Skeletal muscle tissue (tissue), 4 donors: ENCODE results near the gene IP6K1. TPM values are rescaled to one million over a fixed set of nuclear protein-coding genes. Genes with fewer than 3 reads are reported as not detected.

Experiments used
- H3K27ac ChIP-seq: one replicate; pipeline ENCODE4 v1.7.0; 2013; ENCODE audit warnings: mild to moderate bottlenecking, low read depth, low read length, inconsistent platforms
- H3K27me3 ChIP-seq, 3 donors: one replicate each; pipeline ENCODE4 v1.7.0; 2013; ENCODE audit warnings: low read length in 3 of 3; ENCODE audit not compliant: control insufficient read depth in 3 of 3, insufficient read depth in 3 of 3
- H3K36me3 ChIP-seq, 3 donors: one replicate each; pipeline ENCODE4 v1.7.0; 2013; ENCODE audit warnings: low read length in 3 of 3; ENCODE audit not compliant: control insufficient read depth in 3 of 3, insufficient read depth in 3 of 3
- H3K4me1 ChIP-seq, 3 donors: one replicate each; pipeline ENCODE4 v1.7.0; 2013; ENCODE audit warnings: low read length in 3 of 3, mild to moderate bottlenecking in 3 of 3; ENCODE audit not compliant: control insufficient read depth in 3 of 3, insufficient read depth in 3 of 3
- H3K4me3 ChIP-seq, 3 donors: one replicate each; pipeline ENCODE4 v1.7.0; 2013; ENCODE audit warnings: low read length in 3 of 3
- H3K9ac ChIP-seq, 3 donors: one replicate each; pipeline ENCODE4 v1.7.0; 2013; ENCODE audit warnings: low read length in 3 of 3, mild to moderate bottlenecking in 3 of 3, moderate library complexity in 2 of 3, low read depth in 1 of 3
- H3K9me3 ChIP-seq, 3 donors: one replicate each; pipeline ENCODE4 v1.7.0; 2013; ENCODE audit warnings: low read length in 3 of 3; ENCODE audit not compliant: control insufficient read depth in 3 of 3
- total RNA-seq: library from RNA; depleted of rRNA; stranded (reverse); fragments of >200 nt; gene quantifications from one replicate; pipeline ENCODE4 v1.2.3, GENCODE V29; 2014
- donor health status: Osteomylitis.

IP6K1 gene
- total RNA-seq, 1 donor from 2014 or later, result 23.5 TPM

DNA sequence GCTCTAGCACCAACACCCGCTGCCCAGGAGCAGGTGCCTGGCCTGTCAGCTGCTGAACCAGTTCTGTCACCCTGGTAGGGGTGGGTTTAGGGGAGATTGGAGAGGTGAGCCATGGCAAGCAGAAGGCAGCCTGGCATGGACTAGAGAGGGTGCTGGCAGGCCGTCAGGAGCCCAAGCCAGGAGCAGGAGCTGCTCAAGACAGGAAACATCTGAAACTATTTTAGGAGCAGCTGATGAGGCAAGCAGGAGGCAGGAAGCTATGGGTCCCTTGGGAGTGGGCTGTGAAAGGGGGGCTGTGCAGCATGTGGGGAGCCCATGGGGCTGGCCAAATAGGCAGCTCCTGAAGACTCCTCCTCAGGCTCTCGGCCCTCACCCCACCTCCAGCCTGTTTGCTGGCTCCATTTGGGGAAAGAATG lies 19.0 kb upstream of the IP6K1 start:
- H3K9me3 ChIP-seq, result no peaks in the 10 kb centered on the region
- peaks cover 4 to 7% (median 5%) of the 10 kb centered on the region in 3 donors for H3K36me3 ChIP-seq
- peaks cover 45 to 51% (median 48%) of the 10 kb centered on the region in 3 donors for H3K4me1 ChIP-seq
- H3K27me3 ChIP-seq, result no peaks in the 10 kb centered on the region
- peak overlapping the region; percentile 89 for H3K27ac ChIP-seq
- peak overlapping the region; percentile 75 to 94 (median 93) for H3K4me3 ChIP-seq
- peak overlapping the region; percentile 63 to 82 (median 64) for H3K9ac ChIP-seq

GRCh38 chr3:49804141-49805041 lies 18.0 kb upstream of the IP6K1 start:
- Histone ChIP-seq H3K27ac (peak overlapping the region; percentile 89), H3K4me3 (peak overlapping the region; percentile 75 to 94 (median 93)), H3K27me3 (no peaks in the 10 kb centered on the region), H3K36me3 (peaks cover 0 to 4% (median 3%) of the 10 kb centered on the region in 3 donors), H3K9ac (peak overlapping the region; percentile 63 to 87 (median 82)), H3K9me3 (no peaks in the 10 kb centered on the region), H3K4me1 (peaks cover 45 to 51% (median 48%) of the 10 kb centered on the region in 3 donors)

- Histone ChIP-seq H3K9ac (peak overlapping the region; percentile 81 to 87 (median 82)), H3K4me3 (peak overlapping the region; percentile 75 to 94 (median 93)), H3K9me3 (no peaks in the 10 kb centered on the region), H3K4me1 (peaks cover 45 to 51% (median 48%) of the 10 kb centered on the region in 3 donors), H3K27ac (peak overlapping the region; percentile 89), H3K36me3 (no peaks in the 10 kb centered on the region), H3K27me3 (no peaks in the 10 kb centered on the region)
These were observed 17.3 kb upstream of the IP6K1 start for GRCh38 chr3:49803465-49804140.

- Histone ChIP-seq H3K36me3 (no peaks in the 10 kb centered on the region), H3K4me3 (peak within 1 kb of the TSS; percentile 86 to 94 (median 93)), H3K9me3 (no peaks in the 10 kb centered on the region), H3K9ac (peak within 1 kb of the TSS; percentile 81 to 87 (median 82)), H3K27me3 (no peaks in the 10 kb centered on the region), H3K4me1 (peaks cover 44 to 46% (median 44%) of the 10 kb centered on the region in 3 donors), H3K27ac (peak within 1 kb of the TSS; percentile 89)
These were observed 16.6 kb upstream of the IP6K1 start, which contains the start of gene INKA1 for GRCh38 chr3:49802719-49803464. TSS of gene INKA1 (plus strand) at chr3:49803261. CDS start at chr3:49803393, 132 bp downstream.

- no peaks in the 10 kb centered on the region for H3K27me3 ChIP-seq
- no peak overlapping the region for H3K27ac ChIP-seq
- H3K36me3 ChIP-seq, result no peaks in the 10 kb centered on the region
- no peak overlapping the region for H3K4me3 ChIP-seq
- H3K4me1 ChIP-seq, result peaks cover 27 to 29% (median 27%) of the 10 kb centered on the region in 3 donors
- no peaks in the 10 kb centered on the region for H3K9me3 ChIP-seq
- no peak overlapping the region for H3K9ac ChIP-seq
These were observed 14.8 kb upstream of the IP6K1 start for GRCh38 chr3:49801160-49801559.

DNA sequence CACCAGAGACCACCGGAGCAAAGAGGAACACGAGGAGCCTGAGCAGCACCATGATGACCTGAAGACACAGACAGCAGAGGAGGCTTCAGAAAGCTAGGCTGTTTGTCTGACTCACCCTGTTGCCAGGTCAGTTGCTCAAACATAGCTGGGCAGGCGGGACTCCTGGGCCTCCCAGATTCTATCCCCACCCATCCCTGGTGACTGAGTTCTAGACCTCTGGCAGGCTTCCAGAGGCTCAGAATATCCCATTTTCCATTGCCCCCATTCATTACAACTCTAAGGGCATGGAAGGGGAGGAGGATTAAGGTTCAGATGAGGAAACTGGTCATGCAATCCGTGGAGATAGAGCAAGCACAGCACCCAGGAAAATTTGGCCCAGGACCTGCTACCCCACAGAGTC lies 13.4 kb upstream of the IP6K1 start, which contains the start of gene CDHR4:
TSS of gene CDHR4 (minus strand) at position 113 of the 400 bp plus-strand sequence. CDS start at position 52, 61 bp downstream.
- Histone ChIP-seq H3K4me3 (no peak within 1 kb of the TSS), H3K4me1 (peaks cover 14 to 16% (median 14%) of the 10 kb centered on the region in 3 donors), H3K9ac (no peak within 1 kb of the TSS), H3K36me3 (no peaks in the 10 kb centered on the region), H3K27ac (no peak within 1 kb of the TSS), H3K27me3 (no peaks in the 10 kb centered on the region), H3K9me3 (no peaks in the 10 kb centered on the region)

- Histone ChIP-seq H3K36me3 (no peaks in the 10 kb centered on the region), H3K27me3 (no peaks in the 10 kb centered on the region), H3K9ac (no peak overlapping the region), H3K9me3 (no peaks in the 10 kb centered on the region), H3K4me1 (peaks cover 8 to 9% (median 8%) of the 10 kb centered on the region in 3 donors), H3K4me3 (no peak overlapping the region), H3K27ac (no peak overlapping the region)
These were observed 12.8 kb upstream of the IP6K1 start for GRCh38 chr3:49799105-49799504.

DNA sequence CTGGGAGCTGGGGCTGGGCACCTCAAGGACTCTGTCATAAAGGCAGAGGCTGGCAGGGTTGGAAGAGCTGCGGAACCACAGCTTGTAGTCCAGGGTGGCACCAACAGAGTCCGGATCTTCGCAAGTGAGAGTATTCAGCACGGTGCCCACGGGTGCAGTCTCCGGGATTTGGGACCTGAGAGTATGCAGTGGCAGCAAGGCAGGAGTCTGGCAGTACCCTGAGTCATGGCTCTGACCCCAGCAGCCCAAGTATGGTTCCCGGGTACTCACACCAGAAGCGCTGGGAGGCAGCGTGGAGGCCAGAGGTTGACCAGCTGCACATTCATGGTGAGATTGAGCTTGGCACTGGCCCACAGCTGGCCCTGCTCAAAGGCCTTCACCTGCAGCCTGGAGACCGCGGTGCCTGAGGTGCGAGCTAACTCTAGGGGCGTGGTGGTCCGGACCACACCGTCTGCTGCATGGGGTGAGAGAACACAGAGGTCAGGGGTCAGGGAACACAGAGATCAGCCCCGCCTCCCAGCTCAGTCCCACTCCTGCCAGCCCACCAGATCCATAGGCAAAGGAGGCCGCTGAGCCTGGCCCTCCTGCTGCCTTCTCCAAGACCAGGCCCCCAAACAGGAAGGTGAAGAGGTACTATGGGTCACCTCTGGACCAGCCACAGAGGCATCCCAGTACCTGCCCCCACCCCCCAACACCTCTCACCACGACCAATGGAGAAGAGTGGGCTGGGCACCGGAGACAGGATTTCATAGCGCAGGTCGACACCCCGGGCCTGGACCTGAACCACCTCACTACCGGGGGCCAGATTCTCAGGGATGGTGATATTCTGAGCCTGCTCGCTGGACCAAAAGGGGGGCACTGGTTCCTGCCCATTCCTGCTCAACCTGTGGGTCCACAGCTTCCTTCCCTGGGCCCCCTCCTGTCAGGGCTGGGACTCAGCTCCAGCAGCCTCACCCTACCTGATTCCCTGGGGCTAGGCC lies 8.9 kb upstream of the IP6K1 start:
- Histone ChIP-seq H3K4me3 (no peak overlapping the region), H3K27me3 (no peaks in the 10 kb centered on the region), H3K9me3 (no peaks in the 10 kb centered on the region)

More for the DNA sequence above, 8.9 kb upstream of the IP6K1 start:
- Histone ChIP-seq H3K9ac (no peak overlapping the region), H3K4me1 (no peaks in the 10 kb centered on the region), H3K36me3 (no peaks in the 10 kb centered on the region), H3K27ac (no peak overlapping the region)
